IMR-90 (cell line): ENCODE results near the gene VPS26B.

ENCODE experiments used
- CTCF ChIP-seq: conservative IDR thresholded peaks from 2 replicates; pipeline ENCODE4 v1.5.1; 2012; ENCODE audit warnings: mild to moderate bottlenecking, low read depth, low read length, improper control_type of control experiment
- ELK1 ChIP-seq: fragments of 150-350 bp; IDR thresholded peaks from 2 replicates; pipeline ENCODE4 v1.6.1; 2016; ENCODE audit warnings: low read depth, mild to moderate bottlenecking, low read length, moderate library complexity, borderline replicate concordance
- MAZ ChIP-seq: IDR thresholded peaks from 2 replicates; pipeline ENCODE4 v1.6.1; 2012; ENCODE audit warnings: low read depth, mild to moderate bottlenecking, low read length, improper control_type of control experiment, moderate library complexity, borderline replicate concordance
- MXI1 ChIP-seq: IDR thresholded peaks from 2 replicates; pipeline ENCODE4 v1.6.1; 2012; ENCODE audit warnings: low read depth, mild to moderate bottlenecking, low read length, moderate library complexity, borderline replicate concordance
- POLR2A ChIP-seq: IDR thresholded peaks from 2 replicates; pipeline ENCODE4 v1.6.1; 2012; ENCODE audit warnings: mild to moderate bottlenecking, low read depth, low read length

- TF ChIP-seq MAZ (no peak), CTCF (no peak), MXI1 (no peak), ELK1 (no peak), POLR2A (no peak)
Observed at GRCh38 chr11:134260983-134261382, 36.5 kb downstream of the VPS26B start.
